ENCODE data around the gene SLC39A3.

DNA sequence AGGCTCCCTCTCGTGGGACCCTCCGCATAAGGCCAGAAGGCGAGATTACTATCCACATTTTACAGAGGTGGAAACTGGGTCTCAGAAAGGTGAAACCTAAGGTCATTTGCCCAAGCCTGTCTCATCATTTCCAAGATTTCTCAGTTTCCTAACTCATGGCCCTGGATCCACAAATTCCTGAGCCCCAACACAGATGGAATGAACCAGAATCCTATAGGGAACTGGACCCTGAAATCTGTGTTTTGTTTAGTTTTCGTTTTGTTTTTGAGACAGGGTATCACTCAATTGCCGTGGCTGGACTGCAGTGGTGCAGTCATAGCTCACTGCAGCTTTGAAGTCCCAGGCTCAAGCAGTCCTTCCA is 36.8 kb downstream of the SLC39A3 start:
- TF ChIP-seq TCF12 (IDR thresholded peaks at IDR 0.05; ENCODE audit: low read depth) (no peak), EP300 (IDR thresholded peaks at IDR 0.05; ENCODE audit: borderline replicate concordance) (no peak)

Data from Ishikawa (cell line).